ENCODE data around the gene CUL4A.

DNA sequence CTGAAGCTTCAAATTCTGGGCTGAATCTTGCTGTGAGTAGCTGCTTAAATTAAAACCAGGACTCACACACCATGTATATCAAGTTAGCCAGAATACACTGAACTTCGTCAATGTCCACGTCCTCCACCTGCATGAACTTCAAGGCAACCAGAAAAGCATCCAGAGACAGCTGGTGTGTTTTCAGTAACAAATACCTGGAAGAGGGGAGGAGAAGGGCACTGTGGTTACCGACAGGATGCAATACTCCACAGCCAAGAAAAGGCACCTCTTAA lies 30.6 kb upstream of the CUL4A start:
- TF ChIP-seq U2AF1 (optimal IDR thresholded peaks at IDR 0.05; ENCODE audit: low read depth, low read length) (no peak), RFX5 (IDR thresholded peaks at IDR 0.05; ENCODE audit: low read depth, low read length) (no peak), PML (IDR thresholded peaks at IDR 0.05; ENCODE audit: low read length) (no peak), ZNF436 (CRISPR knock-in tag; IDR thresholded peaks at IDR 0.05) (no peak), TAF1 (IDR thresholded peaks at IDR 0.05; ENCODE audit: control insufficient read depth, extremely low read depth, insufficient read depth, low read length, severe bottlenecking) (no peak), RCOR1 (IDR thresholded peaks at IDR 0.05; ENCODE audit: borderline replicate concordance in 1 of 2, low read depth in 2 of 2, low read length in 2 of 2) (no peak), FOXM1 (IDR thresholded peaks at IDR 0.05; ENCODE audit: low read depth) (no peak), FOXM1 (CRISPR knock-in tag; IDR thresholded peaks at IDR 0.05; ENCODE audit: low read depth) (no peak), POLR2A (conservative IDR thresholded peaks at IDR 0.05) (no peak)
- TF ChIP-seq, protein P1, sequence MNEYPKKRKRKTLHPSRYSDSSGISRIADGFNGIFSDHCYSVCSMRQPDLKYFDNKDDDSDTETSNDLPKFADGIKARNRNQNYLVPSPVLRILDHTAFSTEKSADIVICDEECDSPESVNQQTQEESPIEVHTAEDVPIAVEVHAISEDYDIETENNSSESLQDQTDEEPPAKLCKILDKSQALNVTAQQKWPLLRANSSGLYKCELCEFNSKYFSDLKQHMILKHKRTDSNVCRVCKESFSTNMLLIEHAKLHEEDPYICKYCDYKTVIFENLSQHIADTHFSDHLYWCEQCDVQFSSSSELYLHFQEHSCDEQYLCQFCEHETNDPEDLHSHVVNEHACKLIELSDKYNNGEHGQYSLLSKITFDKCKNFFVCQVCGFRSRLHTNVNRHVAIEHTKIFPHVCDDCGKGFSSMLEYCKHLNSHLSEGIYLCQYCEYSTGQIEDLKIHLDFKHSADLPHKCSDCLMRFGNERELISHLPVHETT (CRISPR knock-in tag; conservative IDR thresholded peaks at IDR 0.05 in 1 of 2, IDR thresholded peaks at IDR 0.05 in 1 of 2), result no peak
- TF ChIP-seq, protein P2, sequence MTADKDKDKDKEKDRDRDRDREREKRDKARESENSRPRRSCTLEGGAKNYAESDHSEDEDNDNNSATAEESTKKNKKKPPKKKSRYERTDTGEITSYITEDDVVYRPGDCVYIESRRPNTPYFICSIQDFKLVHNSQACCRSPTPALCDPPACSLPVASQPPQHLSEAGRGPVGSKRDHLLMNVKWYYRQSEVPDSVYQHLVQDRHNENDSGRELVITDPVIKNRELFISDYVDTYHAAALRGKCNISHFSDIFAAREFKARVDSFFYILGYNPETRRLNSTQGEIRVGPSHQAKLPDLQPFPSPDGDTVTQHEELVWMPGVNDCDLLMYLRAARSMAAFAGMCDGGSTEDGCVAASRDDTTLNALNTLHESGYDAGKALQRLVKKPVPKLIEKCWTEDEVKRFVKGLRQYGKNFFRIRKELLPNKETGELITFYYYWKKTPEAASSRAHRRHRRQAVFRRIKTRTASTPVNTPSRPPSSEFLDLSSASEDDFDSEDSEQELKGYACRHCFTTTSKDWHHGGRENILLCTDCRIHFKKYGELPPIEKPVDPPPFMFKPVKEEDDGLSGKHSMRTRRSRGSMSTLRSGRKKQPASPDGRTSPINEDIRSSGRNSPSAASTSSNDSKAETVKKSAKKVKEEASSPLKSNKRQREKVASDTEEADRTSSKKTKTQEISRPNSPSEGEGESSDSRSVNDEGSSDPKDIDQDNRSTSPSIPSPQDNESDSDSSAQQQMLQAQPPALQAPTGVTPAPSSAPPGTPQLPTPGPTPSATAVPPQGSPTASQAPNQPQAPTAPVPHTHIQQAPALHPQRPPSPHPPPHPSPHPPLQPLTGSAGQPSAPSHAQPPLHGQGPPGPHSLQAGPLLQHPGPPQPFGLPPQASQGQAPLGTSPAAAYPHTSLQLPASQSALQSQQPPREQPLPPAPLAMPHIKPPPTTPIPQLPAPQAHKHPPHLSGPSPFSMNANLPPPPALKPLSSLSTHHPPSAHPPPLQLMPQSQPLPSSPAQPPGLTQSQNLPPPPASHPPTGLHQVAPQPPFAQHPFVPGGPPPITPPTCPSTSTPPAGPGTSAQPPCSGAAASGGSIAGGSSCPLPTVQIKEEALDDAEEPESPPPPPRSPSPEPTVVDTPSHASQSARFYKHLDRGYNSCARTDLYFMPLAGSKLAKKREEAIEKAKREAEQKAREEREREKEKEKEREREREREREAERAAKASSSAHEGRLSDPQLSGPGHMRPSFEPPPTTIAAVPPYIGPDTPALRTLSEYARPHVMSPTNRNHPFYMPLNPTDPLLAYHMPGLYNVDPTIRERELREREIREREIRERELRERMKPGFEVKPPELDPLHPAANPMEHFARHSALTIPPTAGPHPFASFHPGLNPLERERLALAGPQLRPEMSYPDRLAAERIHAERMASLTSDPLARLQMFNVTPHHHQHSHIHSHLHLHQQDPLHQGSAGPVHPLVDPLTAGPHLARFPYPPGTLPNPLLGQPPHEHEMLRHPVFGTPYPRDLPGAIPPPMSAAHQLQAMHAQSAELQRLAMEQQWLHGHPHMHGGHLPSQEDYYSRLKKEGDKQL (CRISPR knock-in tag; IDR thresholded peaks at IDR 0.05; ENCODE audit: borderline replicate concordance), result no peak
- TF ChIP-seq, protein P3, sequence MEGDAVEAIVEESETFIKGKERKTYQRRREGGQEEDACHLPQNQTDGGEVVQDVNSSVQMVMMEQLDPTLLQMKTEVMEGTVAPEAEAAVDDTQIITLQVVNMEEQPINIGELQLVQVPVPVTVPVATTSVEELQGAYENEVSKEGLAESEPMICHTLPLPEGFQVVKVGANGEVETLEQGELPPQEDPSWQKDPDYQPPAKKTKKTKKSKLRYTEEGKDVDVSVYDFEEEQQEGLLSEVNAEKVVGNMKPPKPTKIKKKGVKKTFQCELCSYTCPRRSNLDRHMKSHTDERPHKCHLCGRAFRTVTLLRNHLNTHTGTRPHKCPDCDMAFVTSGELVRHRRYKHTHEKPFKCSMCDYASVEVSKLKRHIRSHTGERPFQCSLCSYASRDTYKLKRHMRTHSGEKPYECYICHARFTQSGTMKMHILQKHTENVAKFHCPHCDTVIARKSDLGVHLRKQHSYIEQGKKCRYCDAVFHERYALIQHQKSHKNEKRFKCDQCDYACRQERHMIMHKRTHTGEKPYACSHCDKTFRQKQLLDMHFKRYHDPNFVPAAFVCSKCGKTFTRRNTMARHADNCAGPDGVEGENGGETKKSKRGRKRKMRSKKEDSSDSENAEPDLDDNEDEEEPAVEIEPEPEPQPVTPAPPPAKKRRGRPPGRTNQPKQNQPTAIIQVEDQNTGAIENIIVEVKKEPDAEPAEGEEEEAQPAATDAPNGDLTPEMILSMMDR (IDR thresholded peaks at IDR 0.05 in 2 of 3, conservative IDR thresholded peaks at IDR 0.05 in 1 of 3; ENCODE audit: insufficient read depth in 2 of 3, low read depth in 1 of 3, low read length in 3 of 3), result no peak
- TF ChIP-seq, protein P4, sequence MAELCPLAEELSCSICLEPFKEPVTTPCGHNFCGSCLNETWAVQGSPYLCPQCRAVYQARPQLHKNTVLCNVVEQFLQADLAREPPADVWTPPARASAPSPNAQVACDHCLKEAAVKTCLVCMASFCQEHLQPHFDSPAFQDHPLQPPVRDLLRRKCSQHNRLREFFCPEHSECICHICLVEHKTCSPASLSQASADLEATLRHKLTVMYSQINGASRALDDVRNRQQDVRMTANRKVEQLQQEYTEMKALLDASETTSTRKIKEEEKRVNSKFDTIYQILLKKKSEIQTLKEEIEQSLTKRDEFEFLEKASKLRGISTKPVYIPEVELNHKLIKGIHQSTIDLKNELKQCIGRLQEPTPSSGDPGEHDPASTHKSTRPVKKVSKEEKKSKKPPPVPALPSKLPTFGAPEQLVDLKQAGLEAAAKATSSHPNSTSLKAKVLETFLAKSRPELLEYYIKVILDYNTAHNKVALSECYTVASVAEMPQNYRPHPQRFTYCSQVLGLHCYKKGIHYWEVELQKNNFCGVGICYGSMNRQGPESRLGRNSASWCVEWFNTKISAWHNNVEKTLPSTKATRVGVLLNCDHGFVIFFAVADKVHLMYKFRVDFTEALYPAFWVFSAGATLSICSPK (IDR thresholded peaks at IDR 0.05; ENCODE audit: borderline replicate concordance), result no peak

Data from K562 (cell line).